SK-N-SH (cell line): Measurements from ENCODE around the gene SKOR2. TPM values are rescaled to one million over a fixed set of nuclear protein-coding genes. Genes with fewer than 3 reads are reported as not detected.

Experiments used
- CTCF ChIA-PET: fragments of 300-600, 350-600 bp; formaldehyde crosslinking; extraction: SDS; loops from one replicate; lab custom pipeline; 2021; lab: Yijun Ruan, JAX
- POLR2A ChIA-PET: fragments of 350-600 bp; sonication (Branson Sonifier 250); formaldehyde crosslinking; extraction: SDS; loops from one replicate; lab custom pipeline; 2020; ENCODE audit warnings: antibody characterized with exemption, inconsistent platforms; lab: Yijun Ruan, JAX
- DNase-seq: peaks from one replicate; pipeline ENCODE4 v3.0.0; 2012
- H2AFZ ChIP-seq: fragments of 200-600 bp; sonication (generic); 2 replicates; pipeline ENCODE4 v1.8.1; 2016; ENCODE audit warnings: antibody characterized with exemption, mild to moderate bottlenecking, low read depth
- H3F3A ChIP-seq: fragments of 200-600 bp; sonication (generic); replicated peaks from 2 replicates; pipeline ENCODE3; 2016; ENCODE audit warnings: antibody characterized with exemption, mild to moderate bottlenecking; ENCODE audit not compliant: insufficient read depth
- H3K27ac ChIP-seq, 2 experiments: fragments of 200-500 bp in 1 of 2; fragments of 200-600 bp in 1 of 2; sonication (Bioruptor generic) in 1 of 2; sonication (generic), shearing (Covaris generic) in 1 of 2; 2 replicates each; pipeline versions ENCODE4 v1.5.1 to v1.6.1; 2014 to 2016; ENCODE audit warnings: low read depth in 2 of 2, inconsistent platforms in 1 of 2, low read length in 1 of 2, mild to moderate bottlenecking in 1 of 2, mixed read lengths in 1 of 2
- H3K27me3 ChIP-seq: fragments of 200-600 bp; sonication (generic), shearing (Covaris generic); 2 replicates; pipeline ENCODE4 v1.6.1; 2016; ENCODE audit warnings: mixed run types; ENCODE audit not compliant: insufficient read depth
- H3K36me3 ChIP-seq, 2 experiments: fragments of 200-500 bp in 1 of 2; fragments of 200-600 bp in 1 of 2; sonication (Bioruptor generic) in 1 of 2; sonication (generic) in 1 of 2; replicated peaks in 1 of 2; 2 replicates each; pipeline versions ENCODE3 to v1.5.1; 2014 to 2016; ENCODE audit warnings: low read length in 1 of 2, mild to moderate bottlenecking in 1 of 2; ENCODE audit not compliant: insufficient read depth in 2 of 2, control insufficient read depth in 1 of 2
- H3K4me1 ChIP-seq, 2 experiments: fragments of 200-500 bp in 1 of 2; fragments of 200-600 bp in 1 of 2; sonication (Bioruptor generic) in 1 of 2; sonication (generic), shearing (Covaris generic) in 1 of 2; 2 replicates each; pipeline versions ENCODE4 v1.5.1 to v1.6.1; 2014 to 2016; ENCODE audit warnings: low read depth in 1 of 2, low read length in 1 of 2, mixed run types in 1 of 2; ENCODE audit not compliant: insufficient read depth in 2 of 2, control insufficient read depth in 1 of 2
- H3K4me2 ChIP-seq: fragments of 200-600 bp; sonication (generic), shearing (Covaris generic); 2 replicates; pipeline ENCODE4 v1.6.1; 2017; ENCODE audit warnings: mixed run types
- H3K4me3 ChIP-seq, 2 experiments: fragments of 200-500 bp in 1 of 2; fragments of 200-600 bp in 1 of 2; sonication (Bioruptor generic) in 1 of 2; sonication (generic), shearing (Covaris generic) in 1 of 2; 2 replicates each; pipeline versions ENCODE4 v1.5.1 to v1.8.1; 2014 to 2016; ENCODE audit warnings: low read depth in 2 of 2, inconsistent platforms in 1 of 2, low read length in 1 of 2, mild to moderate bottlenecking in 1 of 2, mixed read lengths in 1 of 2, moderate library complexity in 1 of 2
- H3K79me2 ChIP-seq: fragments of 200-600 bp; sonication (generic); 2 replicates; pipeline ENCODE4 v1.8.1; 2017; ENCODE audit warnings: mild to moderate bottlenecking; ENCODE audit not compliant: insufficient read depth
- H3K9ac ChIP-seq: fragments of 200-600 bp; sonication (generic); 2 replicates; pipeline ENCODE4 v1.6.1; 2017; ENCODE audit warnings: mixed run types
- H3K9me2 ChIP-seq: fragments of 200-600 bp; sonication (generic); 2 replicates; pipeline ENCODE4 v1.6.1; 2017; ENCODE audit warnings: mixed run types
- H3K9me3 ChIP-seq: fragments of 200-600 bp; sonication (generic); 2 replicates; pipeline ENCODE4 v1.6.1; 2017; ENCODE audit warnings: mixed run types, mild to moderate bottlenecking, moderate library complexity
- H4K20me1 ChIP-seq: fragments of 200-600 bp; sonication (generic); 2 replicates; pipeline ENCODE4 v1.6.1; 2017; ENCODE audit warnings: mild to moderate bottlenecking, mixed run types; ENCODE audit not compliant: insufficient read depth
- CHD2 ChIP-seq: fragments of 150-350 bp; IDR thresholded peaks from 2 replicates; pipeline ENCODE4 v1.6.1; 2018; ENCODE audit warnings: low read length; ENCODE audit not compliant: partially characterized antibody
- CTCF ChIP-seq: fragments of 200-600 bp; sonication (generic); IDR thresholded peaks from 2 replicates; pipeline ENCODE4 v1.6.1; 2017; ENCODE audit warnings: antibody characterized with exemption, mild to moderate bottlenecking, moderate library complexity
- FOXJ3 ChIP-seq: sonication (generic); formaldehyde crosslinking; IDR thresholded peaks from 2 replicates; pipeline ENCODE4 v1.5.1; 2020; ENCODE audit warnings: mild to moderate bottlenecking, missing genetic modification reagents
- GABPA ChIP-seq: IDR thresholded peaks from 2 replicates; pipeline ENCODE4 v1.4.0; 2012; ENCODE audit warnings: low read depth, mild to moderate bottlenecking
- GATA2 ChIP-seq: sonication (generic); formaldehyde crosslinking; IDR thresholded peaks from 2 replicates; pipeline ENCODE4 v1.5.0; 2020; ENCODE audit warnings: mild to moderate bottlenecking, missing genetic modification reagents
- MXI1 ChIP-seq: IDR thresholded peaks from 2 replicates; pipeline ENCODE4 v1.6.1; 2012; ENCODE audit warnings: mild to moderate bottlenecking, low read depth, low read length, improper control_type of control experiment
- RAD21 ChIP-seq: IDR thresholded peaks from 2 replicates; pipeline ENCODE4 v1.6.1; 2012; ENCODE audit warnings: mild to moderate bottlenecking, low read length
- REST ChIP-seq: IDR thresholded peaks from 2 replicates; pipeline ENCODE4 v1.6.1; 2012; ENCODE audit warnings: mild to moderate bottlenecking, low read depth, low read length, moderate library complexity
- RFX5 ChIP-seq: IDR thresholded peaks from 2 replicates; pipeline ENCODE4 v1.6.1; 2012; ENCODE audit warnings: mild to moderate bottlenecking, improper control_type of control experiment, low read length
- SIN3A ChIP-seq: IDR thresholded peaks from 2 replicates; pipeline ENCODE4 v1.6.1; 2012; ENCODE audit warnings: low read depth, mild to moderate bottlenecking, low read length, moderate library complexity, borderline replicate concordance
- SMC3 ChIP-seq: IDR thresholded peaks from 2 replicates; pipeline ENCODE4 v1.6.1; 2012; ENCODE audit warnings: low read depth, low read length, improper control_type of control experiment
- ZBTB33 ChIP-seq: IDR thresholded peaks from 2 replicates; pipeline ENCODE4 v1.4.0; 2012; ENCODE audit warnings: low read depth, borderline replicate concordance
- WGBS: methylation state at CpG from one replicate; pipeline ENCODE4 v1.1.6; 2017; ENCODE audit warnings: low lambda C conversion rate; 5-methylcytosine and 5-hydroxymethylcytosine counted together
- polyA plus RNA-seq, 3 experiments: library from polyadenylated mRNA; depleted of rRNA; stranded (reverse); fragments of >200 nt; gene quantifications; 2 replicates each; pipeline ENCODE4 v1.2.3, GENCODE V29; 2012
- TF ChIP-seq, protein P1 (sequence below): IDR thresholded peaks from 2 replicates; pipeline ENCODE4 v1.4.0; 2012; ENCODE audit warnings: low read depth

The SKOR2 gene
- polyA plus RNA-seq, 1 of the 3 experiments (the other 2 are of a cell fraction) = not detected

DNA sequence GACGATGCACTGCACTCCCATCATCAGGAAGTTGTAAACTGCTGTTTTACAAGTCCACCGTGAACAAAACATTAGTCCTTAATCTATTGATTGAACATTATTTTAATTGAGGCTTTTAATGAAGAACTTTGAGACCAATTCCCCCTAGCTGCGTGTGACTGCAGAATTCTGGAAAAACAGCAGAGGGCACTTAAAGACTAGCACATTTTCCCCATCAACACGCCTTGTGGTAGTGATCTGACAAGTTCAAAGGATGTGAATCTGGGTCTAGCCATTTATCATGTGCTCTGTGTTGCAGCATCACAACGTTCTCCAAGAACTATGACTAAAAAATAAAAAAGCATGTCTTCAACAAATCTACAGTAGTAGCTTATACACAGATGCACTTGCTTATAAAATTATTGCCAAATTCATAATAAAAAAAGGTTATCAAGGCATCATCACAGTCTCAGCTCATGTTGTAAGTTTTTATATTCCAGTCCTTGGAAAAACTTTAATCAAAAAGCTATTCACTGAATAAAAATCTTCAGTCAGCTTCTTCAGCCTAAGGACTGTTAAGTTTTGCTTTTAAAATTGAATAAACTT, 35.8 kb downstream of the SKOR2 start:
- Histone ChIP-seq H3K36me3 (no peaks in the 10 kb centered on the region), H3K27ac (no peak overlapping the region), H3K9me3 (no peaks in the 10 kb centered on the region), H3K4me3 (peak overlapping the region in 1 of 2 experiments; percentile 32; a peak in 1 of 4 replicates), H3K9me2 (no peaks in the 10 kb centered on the region), H3F3A (no peaks in the 10 kb centered on the region), H4K20me1 (no peaks in the 10 kb centered on the region), H2AFZ (no peak overlapping the region), H3K27me3 (no peaks in the 10 kb centered on the region), H3K4me1 (no peaks in the 10 kb centered on the region), H3K9ac (no peak overlapping the region), H3K79me2 (no peaks in the 10 kb centered on the region), H3K4me2 (no peak overlapping the region)
- peak; percentile 54 for DNase-seq
- peak; percentile 97 for TF ChIP-seq RAD21
- TF ChIP-seq SIN3A = no peak
- 0 out of 2 replicates have a peak, but pooled peaks have one; percentile 25 for TF ChIP-seq MXI1
- peak; percentile 86 for TF ChIP-seq SMC3
- TF ChIP-seq FOXJ3 = no peak
- TF ChIP-seq RFX5 = no peak
- peak; percentile 67 for TF ChIP-seq CTCF
- TF ChIP-seq, protein P1, sequence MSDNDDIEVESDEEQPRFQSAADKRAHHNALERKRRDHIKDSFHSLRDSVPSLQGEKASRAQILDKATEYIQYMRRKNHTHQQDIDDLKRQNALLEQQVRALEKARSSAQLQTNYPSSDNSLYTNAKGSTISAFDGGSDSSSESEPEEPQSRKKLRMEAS = no peak
- no peak for TF ChIP-seq ZBTB33
- CTCF ChIA-PET = interaction anchor here (0.7 to 5.3 kb wide), 54 partner anchors 8 to 802 kb away, joined by 3 to 101 read pairs (median 4); partner anchors contain the start of gene SKOR2
- POLR2A ChIA-PET = no interaction called here
- WGBS = 3% methylated on average over 5 of the region's 5 CpGs

GRCh38 chr18:47209171-47209570, 42.3 kb downstream of the SKOR2 start:
- no peak for TF ChIP-seq CHD2
- TF ChIP-seq GATA2 (CRISPR knock-in tag) = no peak
- TF ChIP-seq CTCF = no peak
- TF ChIP-seq RFX5 = no peak
- no peak for TF ChIP-seq REST
- no peak for TF ChIP-seq GABPA
- TF ChIP-seq FOXJ3 = no peak
- no peak for TF ChIP-seq RAD21
- H3K27ac ChIP-seq = no peak overlapping the region
- H3K4me3 ChIP-seq = no peak overlapping the region
- H3K9ac ChIP-seq = no peak overlapping the region
- H3K9me2 ChIP-seq = no peaks in the 10 kb centered on the region
- WGBS = 60% methylated on average over 1 of the region's 1 CpG
- no peaks in the 10 kb centered on the region for H3F3A ChIP-seq
- no peak for DNase-seq
- POLR2A ChIA-PET = interaction anchor here (0.5 to 1.3 kb wide), 2 partner anchors 59 to 494 kb away, joined by 4 read pairs; partner anchors contain the start of gene HDHD2
- no peak overlapping the region for H2AFZ ChIP-seq
- H3K27me3 ChIP-seq = no peaks in the 10 kb centered on the region
- CTCF ChIA-PET = interaction anchor here (0.6 to 6.7 kb wide), 11 partner anchors 10 to 547 kb away, joined by 3 to 83 read pairs (median 4); partner anchors contain the start of gene HDHD2
- H3K4me2 ChIP-seq = no peak overlapping the region
- H3K9me3 ChIP-seq = no peaks in the 10 kb centered on the region
- peaks cover 0 to 7% of the 10 kb centered on the region in 2 experiments; a peak in 2 of 4 replicates for H3K4me1 ChIP-seq
- H3K36me3 ChIP-seq = no peaks in the 10 kb centered on the region
- no peaks in the 10 kb centered on the region for H4K20me1 ChIP-seq
- H3K79me2 ChIP-seq = no peaks in the 10 kb centered on the region
